ENCODE measurements around the gene RNU1-4.
"Not testable (repeated sequence)": the region's sequence is repeated elsewhere in the genome, so short reads cannot be mapped to it uniquely, and the experiment has no call there.

Gene RNU1-4

GRCh38 chr1:16740047-16740964, at the start of gene RNU1-4:
Gene RNU1-4 (plus strand): TSS chr1:16740516.
- FAIRE-seq; DNase-seq (ENCODE audit: low spot score): not testable (repeated sequence)

- not testable (repeated sequence) for FAIRE-seq; DNase-seq (ENCODE audit: low spot score)
Observed at GRCh38 chr1:16690971-16691682, 49.2 kb upstream of the RNU1-4 start.

GRCh38 chr1:16692283-16692682, 48.0 kb upstream of the RNU1-4 start:
- DNase-seq (ENCODE audit: low spot score); FAIRE-seq: not testable (repeated sequence)

GRCh38 chr1:16692717-16693448, 47.4 kb upstream of the RNU1-4 start:
- not testable (repeated sequence) for FAIRE-seq; DNase-seq (ENCODE audit: low spot score)

- DNase-seq (ENCODE audit: low spot score) = not testable (repeated sequence)
- FAIRE-seq = peak; percentile 5
Observed at GRCh38 chr1:16693449-16694307, 46.6 kb upstream of the RNU1-4 start.

GRCh38 chr1:16694308-16694702, 46.0 kb upstream of the RNU1-4 start:
- DNase-seq (ENCODE audit: low spot score); FAIRE-seq: not testable (repeated sequence)

GRCh38 chr1:16696507-16697150, 43.7 kb upstream of the RNU1-4 start:
- DNase-seq (ENCODE audit: low spot score) = not testable (repeated sequence)

GRCh38 chr1:16697152-16697551, 43.2 kb upstream of the RNU1-4 start:
- not testable (repeated sequence) for DNase-seq (ENCODE audit: low spot score)
- peak; percentile 35 for FAIRE-seq

More at GRCh38 chr1:16696507-16697150, 43.7 kb upstream of the RNU1-4 start:
- FAIRE-seq = not testable (repeated sequence)

GRCh38 chr1:16699440-16699839, 40.9 kb upstream of the RNU1-4 start:
- FAIRE-seq; DNase-seq (ENCODE audit: low spot score): not testable (repeated sequence)

GRCh38 chr1:16700138-16700895, 40.0 kb upstream of the RNU1-4 start:
- FAIRE-seq; DNase-seq (ENCODE audit: low spot score): not testable (repeated sequence)

- FAIRE-seq = peak; percentile 83
- DNase-seq (ENCODE audit: low spot score) = not testable (repeated sequence)
Observed at GRCh38 chr1:16701189-16701588, 39.1 kb upstream of the RNU1-4 start.

- FAIRE-seq = not testable (repeated sequence)
Observed at GRCh38 chr1:16702280-16702679, 38.0 kb upstream of the RNU1-4 start.

GRCh38 chr1:16703141-16703540, 37.2 kb upstream of the RNU1-4 start:
- peak; percentile 99 for FAIRE-seq
- not testable (repeated sequence) for DNase-seq (ENCODE audit: low spot score)

More at GRCh38 chr1:16702280-16702679, 38.0 kb upstream of the RNU1-4 start:
- DNase-seq (ENCODE audit: low spot score) = not testable (repeated sequence)

- DNase-seq (ENCODE audit: low spot score); FAIRE-seq: not testable (repeated sequence)
Observed at GRCh38 chr1:16703602-16704001, 36.7 kb upstream of the RNU1-4 start.

- not testable (repeated sequence) for FAIRE-seq; DNase-seq (ENCODE audit: low spot score)
Observed at GRCh38 chr1:16704076-16704475, 36.2 kb upstream of the RNU1-4 start.

GRCh38 chr1:16704502-16705100, 35.7 kb upstream of the RNU1-4 start:
- not testable (repeated sequence) for FAIRE-seq; DNase-seq (ENCODE audit: low spot score)

- DNase-seq (ENCODE audit: low spot score); FAIRE-seq: not testable (repeated sequence)
Observed at GRCh38 chr1:16706302-16706701, 34.0 kb upstream of the RNU1-4 start.

Measured in urothelium cell line (cell line).